ENCODE data around the gene VSTM2B.

DNA sequence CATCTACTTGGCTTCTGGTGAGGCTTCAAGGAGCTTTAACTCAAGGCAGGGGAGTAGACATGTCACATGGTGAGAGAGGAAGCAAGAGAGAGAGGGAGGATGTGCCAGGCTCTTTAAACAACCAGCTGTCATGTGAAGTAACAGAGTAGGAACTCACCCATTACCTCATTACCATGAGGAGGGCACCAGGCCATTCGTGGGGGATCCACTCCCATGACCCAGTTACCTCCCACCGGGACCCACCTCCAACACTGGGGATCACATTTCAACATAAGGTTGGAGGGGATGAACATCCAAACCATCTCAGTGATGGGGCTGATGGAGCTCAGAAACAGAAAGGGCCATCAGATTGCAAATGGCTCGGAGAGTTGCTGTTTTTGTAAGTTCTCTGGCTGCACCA lies 12.9 kb downstream of the VSTM2B start:
- TF ChIP-seq, protein P1, sequence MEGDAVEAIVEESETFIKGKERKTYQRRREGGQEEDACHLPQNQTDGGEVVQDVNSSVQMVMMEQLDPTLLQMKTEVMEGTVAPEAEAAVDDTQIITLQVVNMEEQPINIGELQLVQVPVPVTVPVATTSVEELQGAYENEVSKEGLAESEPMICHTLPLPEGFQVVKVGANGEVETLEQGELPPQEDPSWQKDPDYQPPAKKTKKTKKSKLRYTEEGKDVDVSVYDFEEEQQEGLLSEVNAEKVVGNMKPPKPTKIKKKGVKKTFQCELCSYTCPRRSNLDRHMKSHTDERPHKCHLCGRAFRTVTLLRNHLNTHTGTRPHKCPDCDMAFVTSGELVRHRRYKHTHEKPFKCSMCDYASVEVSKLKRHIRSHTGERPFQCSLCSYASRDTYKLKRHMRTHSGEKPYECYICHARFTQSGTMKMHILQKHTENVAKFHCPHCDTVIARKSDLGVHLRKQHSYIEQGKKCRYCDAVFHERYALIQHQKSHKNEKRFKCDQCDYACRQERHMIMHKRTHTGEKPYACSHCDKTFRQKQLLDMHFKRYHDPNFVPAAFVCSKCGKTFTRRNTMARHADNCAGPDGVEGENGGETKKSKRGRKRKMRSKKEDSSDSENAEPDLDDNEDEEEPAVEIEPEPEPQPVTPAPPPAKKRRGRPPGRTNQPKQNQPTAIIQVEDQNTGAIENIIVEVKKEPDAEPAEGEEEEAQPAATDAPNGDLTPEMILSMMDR (conservative IDR thresholded peaks at IDR 0.05; ENCODE audit: low read depth, low read length): no peak
- TF ChIP-seq RAD21 (IDR thresholded peaks at IDR 0.05; ENCODE audit: low read length) (no peak), POLR2A (IDR thresholded peaks at IDR 0.05; ENCODE audit: low read depth, low read length) (no peak), CHD1 (IDR thresholded peaks at IDR 0.05; ENCODE audit: low read depth, low read length) (no peak), CEBPB (IDR thresholded peaks at IDR 0.05; ENCODE audit: low read depth, low read length) (no peak), SMC3 (IDR thresholded peaks at IDR 0.05; ENCODE audit: low read depth, low read length) (no peak), FOS (IDR thresholded peaks at IDR 0.05; ENCODE audit: low read depth, low read length) (no peak), RFX5 (IDR thresholded peaks at IDR 0.05; ENCODE audit: low read depth, low read length) (no peak)

Measured in IMR-90 (cell line).